Osteoblast (primary cell): ENCODE results near the gene TUBB1. TPM values are rescaled to one million over a fixed set of nuclear protein-coding genes. Genes with fewer than 3 reads are reported as not detected.

Experiments
- DNase-seq: peaks from one replicate; pipeline ENCODE4 v3.0.0; 2011; ENCODE audit warnings: low spot score, mixed read lengths; ENCODE audit not compliant: insufficient read length; ENCODE audit errors: missing footprints
- H2AFZ ChIP-seq: 2 replicates; pipeline ENCODE4 v1.6.0; 2011; ENCODE audit warnings: mild to moderate bottlenecking, low read length
- H3K27ac ChIP-seq: 2 replicates; pipeline ENCODE4 v1.5.1; 2011; ENCODE audit warnings: mild to moderate bottlenecking, low read depth, low read length, moderate library complexity
- H3K27me3 ChIP-seq: 2 replicates; pipeline ENCODE4 v1.6.0; 2012; ENCODE audit warnings: mild to moderate bottlenecking, control low read depth, inconsistent platforms, low read length, moderate library complexity; ENCODE audit not compliant: insufficient read depth
- H3K36me3 ChIP-seq: 2 replicates; pipeline ENCODE4 v1.5.1; 2011; ENCODE audit warnings: mild to moderate bottlenecking, low read length, control low read depth, moderate library complexity; ENCODE audit not compliant: insufficient read depth
- H3K4me1 ChIP-seq: 2 replicates; pipeline ENCODE4 v1.5.1; 2011; ENCODE audit warnings: mild to moderate bottlenecking, low read length, control low read depth, moderate library complexity; ENCODE audit not compliant: insufficient read depth
- H3K4me2 ChIP-seq: 2 replicates; pipeline ENCODE4 v1.6.0; 2011; ENCODE audit warnings: mild to moderate bottlenecking, low read length; ENCODE audit not compliant: insufficient read depth
- H3K4me3 ChIP-seq: fragments of 200-600 bp; sonication (generic); 3 replicates; pipeline ENCODE4 v1.5.1; 2012; ENCODE audit warnings: mild to moderate bottlenecking, low read length, inconsistent platforms; ENCODE audit not compliant: insufficient read depth
- H3K79me2 ChIP-seq: 2 replicates; pipeline ENCODE4 v1.6.0; 2012; ENCODE audit warnings: mild to moderate bottlenecking, low read length, control low read depth, inconsistent platforms; ENCODE audit not compliant: insufficient read depth
- H3K9me3 ChIP-seq: 2 replicates; pipeline ENCODE4 v1.5.1; 2011; ENCODE audit warnings: low read depth, low read length, control low read depth
- H4K20me1 ChIP-seq: 2 replicates; pipeline ENCODE4 v1.6.0; 2012; ENCODE audit warnings: mild to moderate bottlenecking, low read length, control low read depth; ENCODE audit not compliant: insufficient read depth
- CTCF ChIP-seq: IDR thresholded peaks from 2 replicates; pipeline ENCODE4 v1.5.1; 2011; ENCODE audit warnings: mild to moderate bottlenecking, low read depth, low read length, moderate library complexity; ENCODE audit errors: extremely low read depth
- total RNA-seq: library from RNA; depleted of rRNA; stranded (reverse); fragments of >200 nt; gene quantifications from 2 replicates; pipeline ENCODE4 v1.2.3, GENCODE V29; 2012

Gene TUBB1
- total RNA-seq, 1 donor: not detected

GRCh38 chr20:59016795-59017492 is 2.3 kb upstream of the TUBB1 start:
- no peak overlapping the region for H2AFZ ChIP-seq
- TF ChIP-seq CTCF: no peak
- no peaks in the 10 kb centered on the region for H3K9me3 ChIP-seq
- no peaks in the 10 kb centered on the region for H3K27me3 ChIP-seq
- no peaks in the 10 kb centered on the region for H4K20me1 ChIP-seq
- no peak overlapping the region for H3K4me2 ChIP-seq
- no peaks in the 10 kb centered on the region for H3K36me3 ChIP-seq
- DNase-seq: no peak
- H3K4me1 ChIP-seq: peaks cover 23% of the 10 kb centered on the region
- H3K79me2 ChIP-seq: no peaks in the 10 kb centered on the region
- H3K27ac ChIP-seq: no peak overlapping the region
- no peak overlapping the region for H3K4me3 ChIP-seq

GRCh38 chr20:59017493-59018231 is 1.6 kb upstream of the TUBB1 start:
- Histone ChIP-seq H3K27me3 (no peaks in the 10 kb centered on the region), H3K79me2 (no peaks in the 10 kb centered on the region), H3K4me2 (no peak overlapping the region), H3K4me1 (peaks cover 23% of the 10 kb centered on the region), H3K36me3 (no peaks in the 10 kb centered on the region), H3K4me3 (no peak overlapping the region), H3K27ac (no peak overlapping the region), H2AFZ (no peak overlapping the region), H3K9me3 (no peaks in the 10 kb centered on the region), H4K20me1 (no peaks in the 10 kb centered on the region)
- no peak for TF ChIP-seq CTCF
- no peak for DNase-seq

GRCh38 chr20:59018817-59019216 is 412 bp upstream of the TUBB1 start:
- Histone ChIP-seq H2AFZ (no peak overlapping the region), H3K4me3 (no peak overlapping the region), H3K27me3 (no peaks in the 10 kb centered on the region), H3K79me2 (peaks cover 5% of the 10 kb centered on the region), H3K4me1 (peaks cover 21% of the 10 kb centered on the region), H3K4me2 (no peak overlapping the region), H3K9me3 (no peaks in the 10 kb centered on the region), H3K36me3 (peaks cover 5% of the 10 kb centered on the region), H3K27ac (no peak overlapping the region), H4K20me1 (no peaks in the 10 kb centered on the region)
- TF ChIP-seq CTCF: no peak
- DNase-seq: no peak

GRCh38 chr20:59020938-59021551 is 1.8 kb downstream of the TUBB1 start:
- Histone ChIP-seq H3K79me2 (peaks cover 28% of the 10 kb centered on the region), H4K20me1 (peaks cover 10% of the 10 kb centered on the region), H3K36me3 (peaks cover 25% of the 10 kb centered on the region), H3K4me2 (peak overlapping the region; percentile 53), H3K4me1 (peaks cover 10% of the 10 kb centered on the region), H3K27ac (peak overlapping the region; percentile 23), H3K4me3 (peak overlapping the region; percentile 2), H2AFZ (no peak overlapping the region), H3K9me3 (no peaks in the 10 kb centered on the region), H3K27me3 (no peaks in the 10 kb centered on the region)
- DNase-seq: no peak
- TF ChIP-seq CTCF: no peak
